Transverse colon (tissue), 4 donors: ENCODE data around the gene FAM120A.

ENCODE experiments used
- CTCF ChIP-seq, 5 experiments: fragments of 200-600 bp in 3 of 5; fragments of 450-650 bp in 2 of 5; sonication (generic) in 3 of 5; IDR thresholded peaks; 1 replicate in 2 of 5; 2 replicates in 3 of 5; pipeline ENCODE4 v1.5.1; 2016 to 2017; ENCODE audit warnings: antibody characterized with exemption in 5 of 5, inconsistent platforms in 3 of 5, mild to moderate bottlenecking in 2 of 5, moderate library complexity in 1 of 5
- EP300 ChIP-seq: sonication (generic); formaldehyde crosslinking; IDR thresholded peaks from one replicate; pipeline ENCODE4 v1.6.1; 2017; ENCODE audit warnings: antibody characterized with exemption, low read depth
- POLR2AphosphoS5 ChIP-seq, 3 donors: sonication (generic); formaldehyde crosslinking; IDR thresholded peaks; one replicate each; pipeline ENCODE4 v1.6.1; 2016; ENCODE audit warnings: antibody characterized with exemption in 3 of 3

GRCh38 chr9:93572221-93572620, 120.7 kb downstream of the FAM120A start:
- TF ChIP-seq CTCF (IDR thresholded peaks at IDR 0.05) (no peak), EP300 (no peak), POLR2AphosphoS5 (IDR thresholded peaks at IDR 0.05) (no peak)
